ENCODE measurements around the gene DNAI7.

DNAI7 gene

DNA sequence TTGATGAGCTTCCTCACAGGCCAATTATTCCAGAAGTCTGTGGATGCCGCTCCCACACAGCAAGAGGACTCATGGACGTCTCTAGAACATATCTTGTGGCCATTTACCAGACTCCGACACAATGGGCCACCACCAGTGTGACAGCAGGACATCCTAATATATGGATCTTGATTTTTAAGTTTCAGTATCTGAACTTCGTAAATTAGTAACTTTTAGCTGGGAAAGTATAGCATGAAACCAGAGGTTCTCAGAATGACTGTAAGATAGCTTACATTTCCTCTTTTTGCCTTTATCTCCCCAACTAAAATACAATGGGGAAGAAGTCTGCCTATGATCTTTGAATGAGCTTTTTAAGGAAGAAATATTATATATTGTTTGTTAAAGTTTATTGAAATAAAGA is 87.0 kb downstream of the DNAI7 start:
- H3K4me3 ChIP-seq (ENCODE audit: low read length), result no peak overlapping the region
- no peak for DNase-seq (ENCODE audit: low read depth)
- TF ChIP-seq, protein P1, sequence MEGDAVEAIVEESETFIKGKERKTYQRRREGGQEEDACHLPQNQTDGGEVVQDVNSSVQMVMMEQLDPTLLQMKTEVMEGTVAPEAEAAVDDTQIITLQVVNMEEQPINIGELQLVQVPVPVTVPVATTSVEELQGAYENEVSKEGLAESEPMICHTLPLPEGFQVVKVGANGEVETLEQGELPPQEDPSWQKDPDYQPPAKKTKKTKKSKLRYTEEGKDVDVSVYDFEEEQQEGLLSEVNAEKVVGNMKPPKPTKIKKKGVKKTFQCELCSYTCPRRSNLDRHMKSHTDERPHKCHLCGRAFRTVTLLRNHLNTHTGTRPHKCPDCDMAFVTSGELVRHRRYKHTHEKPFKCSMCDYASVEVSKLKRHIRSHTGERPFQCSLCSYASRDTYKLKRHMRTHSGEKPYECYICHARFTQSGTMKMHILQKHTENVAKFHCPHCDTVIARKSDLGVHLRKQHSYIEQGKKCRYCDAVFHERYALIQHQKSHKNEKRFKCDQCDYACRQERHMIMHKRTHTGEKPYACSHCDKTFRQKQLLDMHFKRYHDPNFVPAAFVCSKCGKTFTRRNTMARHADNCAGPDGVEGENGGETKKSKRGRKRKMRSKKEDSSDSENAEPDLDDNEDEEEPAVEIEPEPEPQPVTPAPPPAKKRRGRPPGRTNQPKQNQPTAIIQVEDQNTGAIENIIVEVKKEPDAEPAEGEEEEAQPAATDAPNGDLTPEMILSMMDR (conservative IDR thresholded peaks at IDR 0.05; ENCODE audit: low read length), result no peak

DNA sequence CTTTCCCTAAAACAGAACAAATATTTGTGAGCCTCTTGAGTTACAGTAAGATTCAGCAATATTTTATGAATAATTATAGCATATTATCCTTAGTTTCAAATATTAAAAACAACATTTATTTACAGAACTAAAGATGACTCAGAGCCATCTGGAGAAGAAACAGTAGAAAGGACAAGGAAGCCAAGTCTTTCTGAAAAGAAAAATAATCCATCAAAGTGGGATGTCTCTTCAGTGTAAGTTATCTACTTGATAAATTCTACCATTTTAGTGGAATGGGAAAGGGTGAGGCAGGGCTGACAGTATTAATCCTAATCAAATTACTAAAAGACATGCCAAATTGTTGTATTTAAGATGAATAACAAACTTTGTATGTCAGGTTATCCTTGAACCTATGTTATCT is 88.1 kb downstream of the DNAI7 start:
- TF ChIP-seq, protein P1 (conservative IDR thresholded peaks at IDR 0.05; ENCODE audit: low read length), result no peak
- no peak for DNase-seq (ENCODE audit: low read depth)
- no peak overlapping the region for H3K4me3 ChIP-seq (ENCODE audit: low read length)

DNA sequence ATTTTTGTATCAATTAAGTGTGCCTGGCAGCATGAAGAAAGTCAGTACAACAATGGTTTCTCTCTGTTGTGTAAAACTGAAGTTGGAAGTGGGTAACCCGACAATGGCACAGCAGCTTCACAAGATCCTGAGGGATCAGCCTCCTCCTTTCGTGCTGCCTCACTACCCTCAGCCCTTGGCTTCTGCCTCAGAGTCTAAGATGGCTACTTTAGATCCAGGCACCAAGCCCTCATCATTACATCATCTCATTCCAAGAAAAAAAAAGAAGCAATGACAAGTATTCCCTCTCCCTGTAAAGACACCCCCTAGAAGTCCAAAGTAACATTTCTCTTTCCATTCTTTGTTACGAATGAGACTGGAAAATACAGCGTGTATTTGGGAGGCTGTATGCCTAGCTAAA is 92.6 kb downstream of the DNAI7 start:
- H3K4me3 ChIP-seq (ENCODE audit: low read length), result no peak overlapping the region
- TF ChIP-seq, protein P1 (conservative IDR thresholded peaks at IDR 0.05; ENCODE audit: low read length), result no peak
- no peak for DNase-seq (ENCODE audit: low read depth)

DNA sequence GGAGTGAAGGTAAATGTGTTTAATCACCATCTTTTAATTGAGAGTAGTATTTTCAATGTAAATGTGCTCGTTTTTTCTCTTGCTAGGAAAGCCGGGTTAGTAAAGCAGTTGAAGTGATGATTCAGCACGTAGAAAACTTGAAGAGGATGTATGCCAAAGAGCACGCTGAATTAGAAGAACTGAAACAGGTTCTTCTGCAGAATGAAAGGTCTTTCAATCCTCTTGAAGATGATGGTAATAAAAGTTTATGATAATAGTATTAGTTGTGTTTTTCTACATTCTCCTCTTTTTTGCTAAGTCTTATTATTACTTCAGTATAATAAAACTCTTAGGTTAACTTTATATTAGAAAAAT is 93.9 kb downstream of the DNAI7 start:
- no peak overlapping the region for H3K4me3 ChIP-seq (ENCODE audit: low read length)
- no peak for DNase-seq (ENCODE audit: low read depth)
- TF ChIP-seq, protein P1 (conservative IDR thresholded peaks at IDR 0.05; ENCODE audit: low read length), result no peak

DNA sequence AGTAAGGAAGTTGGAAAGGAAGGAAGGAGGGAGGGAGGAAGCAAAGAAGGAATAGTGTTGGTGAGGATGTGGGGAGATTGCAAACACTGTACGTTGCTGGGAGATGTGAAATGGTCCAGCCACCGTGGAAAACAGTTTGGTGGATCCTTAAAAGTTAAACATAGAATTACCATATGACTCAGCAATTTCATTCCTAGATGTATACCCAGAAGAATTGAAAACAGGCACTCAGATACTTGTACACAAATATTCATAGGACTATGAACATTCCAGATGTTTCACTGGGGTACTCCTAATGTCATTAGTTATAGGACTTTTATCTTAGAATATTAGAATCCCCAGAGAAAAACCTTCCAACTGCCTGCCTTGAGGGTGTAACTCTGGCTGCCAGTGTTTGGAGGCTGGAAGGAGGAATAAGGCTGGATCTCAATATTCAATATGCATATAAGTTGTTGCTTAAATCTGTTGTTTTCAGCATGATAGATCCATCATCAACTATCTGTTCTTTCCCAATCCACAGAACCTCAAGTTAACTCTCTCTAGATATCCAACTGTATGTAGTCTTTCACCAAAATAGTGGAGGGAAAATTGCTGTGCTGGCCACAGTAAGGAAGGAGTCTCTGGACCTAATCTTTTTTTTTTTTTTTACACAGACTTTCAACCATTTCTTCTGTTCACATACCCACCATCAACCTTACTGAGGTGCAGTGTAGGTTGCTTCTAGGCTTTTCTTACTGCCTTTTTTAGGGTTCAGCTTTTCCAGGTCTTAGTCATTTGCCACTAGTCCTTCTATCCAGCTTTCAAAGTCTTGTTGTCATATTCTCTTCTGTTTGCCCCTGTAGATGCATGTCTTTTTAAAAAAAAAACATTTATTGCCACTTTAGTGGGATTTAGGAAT is 94.5 kb downstream of the DNAI7 start:
- H3K4me3 ChIP-seq (ENCODE audit: low read length), result no peak overlapping the region
- TF ChIP-seq, protein P1 (conservative IDR thresholded peaks at IDR 0.05; ENCODE audit: low read length), result no peak

DNA sequence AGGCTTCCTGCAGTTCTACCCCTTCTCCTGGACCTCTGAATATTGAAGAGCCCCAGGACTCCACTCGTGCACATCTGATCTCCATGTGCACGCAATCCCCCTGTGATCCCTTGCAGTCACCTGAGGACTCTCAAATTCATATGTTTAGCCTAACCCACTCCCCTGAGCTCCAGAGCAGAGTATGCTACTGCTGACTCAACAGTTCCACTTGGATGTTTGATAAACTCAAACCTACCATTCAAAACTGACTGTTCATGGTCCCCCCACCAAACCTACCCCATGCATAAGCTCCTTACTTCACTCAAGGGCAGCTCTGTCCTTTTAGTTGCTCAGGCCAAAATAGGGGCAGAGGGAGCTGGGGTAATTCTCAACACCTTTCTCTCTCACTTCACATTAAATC is 96.0 kb downstream of the DNAI7 start:
- TF ChIP-seq, protein P1 (conservative IDR thresholded peaks at IDR 0.05; ENCODE audit: low read length), result no peak
- no peak for DNase-seq (ENCODE audit: low read depth)

More for the DNA sequence above, 94.5 kb downstream of the DNAI7 start:
- no peak for DNase-seq (ENCODE audit: low read depth)

DNA sequence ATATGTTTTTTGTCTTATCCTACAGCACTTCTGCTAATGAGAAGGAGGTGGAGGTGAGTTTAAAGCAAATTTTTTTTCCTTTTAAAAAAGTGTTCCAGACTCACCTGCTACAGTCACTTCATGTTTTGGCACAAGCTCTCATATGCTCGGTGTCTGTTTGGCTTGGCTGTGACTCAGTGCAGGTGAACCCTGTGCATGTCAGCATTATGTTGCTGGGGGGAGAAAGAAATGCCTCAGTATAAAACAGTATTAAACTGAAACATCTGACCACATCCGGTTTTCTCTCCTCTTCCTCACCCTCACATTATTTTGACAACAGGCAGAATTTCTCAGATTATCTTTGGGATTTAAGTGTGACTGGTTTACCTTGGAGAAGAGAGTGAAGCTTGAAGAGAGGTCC is 105.2 kb downstream of the DNAI7 start:
- TF ChIP-seq, protein P1 (conservative IDR thresholded peaks at IDR 0.05; ENCODE audit: low read length), result no peak
- H3K4me3 ChIP-seq (ENCODE audit: low read length), result no peak overlapping the region
- DNase-seq (ENCODE audit: low read depth), result no peak

More for the DNA sequence above, 96.0 kb downstream of the DNAI7 start:
- H3K4me3 ChIP-seq (ENCODE audit: low read length), result no peak overlapping the region

Data from AG10803 (cell line).